HG03045 (cell line): ENCODE data around the gene COX7A1.
"Not testable (repeated sequence)": the region's sequence is repeated elsewhere in the genome, so short reads cannot be mapped to it uniquely, and the experiment has no call there.

Source experiments
- ATAC-seq: cut with Tn5 transposase; IDR thresholded peaks from one replicate; pipeline ENCODE4 v1.9.1; 2021; ENCODE audit warnings: mild to moderate bottlenecking, moderate library complexity; ENCODE audit not compliant: unreplicated experiment

The COX7A1 gene

DNA sequence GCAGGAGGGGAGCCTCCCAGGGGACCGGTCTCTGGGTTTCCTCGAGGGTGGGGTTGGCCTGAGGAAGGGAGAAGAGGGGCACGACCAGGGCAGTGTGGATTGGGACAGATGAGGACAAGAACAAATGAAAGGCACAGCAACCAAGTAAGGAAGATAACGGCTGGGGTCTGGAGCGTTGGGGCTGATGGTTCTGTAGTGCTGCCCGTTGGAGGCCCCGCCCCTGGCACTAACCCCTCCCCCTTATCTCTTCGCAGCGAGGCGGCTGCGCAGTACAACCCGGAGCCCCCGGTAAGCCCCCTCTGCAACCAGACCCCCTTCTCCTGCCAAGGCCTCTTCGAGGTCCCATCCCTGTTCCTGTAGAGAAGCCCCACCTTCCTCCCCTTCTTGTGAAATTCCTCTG is 10.2 kb downstream of the COX7A1 start:
- no peak for ATAC-seq

DNA sequence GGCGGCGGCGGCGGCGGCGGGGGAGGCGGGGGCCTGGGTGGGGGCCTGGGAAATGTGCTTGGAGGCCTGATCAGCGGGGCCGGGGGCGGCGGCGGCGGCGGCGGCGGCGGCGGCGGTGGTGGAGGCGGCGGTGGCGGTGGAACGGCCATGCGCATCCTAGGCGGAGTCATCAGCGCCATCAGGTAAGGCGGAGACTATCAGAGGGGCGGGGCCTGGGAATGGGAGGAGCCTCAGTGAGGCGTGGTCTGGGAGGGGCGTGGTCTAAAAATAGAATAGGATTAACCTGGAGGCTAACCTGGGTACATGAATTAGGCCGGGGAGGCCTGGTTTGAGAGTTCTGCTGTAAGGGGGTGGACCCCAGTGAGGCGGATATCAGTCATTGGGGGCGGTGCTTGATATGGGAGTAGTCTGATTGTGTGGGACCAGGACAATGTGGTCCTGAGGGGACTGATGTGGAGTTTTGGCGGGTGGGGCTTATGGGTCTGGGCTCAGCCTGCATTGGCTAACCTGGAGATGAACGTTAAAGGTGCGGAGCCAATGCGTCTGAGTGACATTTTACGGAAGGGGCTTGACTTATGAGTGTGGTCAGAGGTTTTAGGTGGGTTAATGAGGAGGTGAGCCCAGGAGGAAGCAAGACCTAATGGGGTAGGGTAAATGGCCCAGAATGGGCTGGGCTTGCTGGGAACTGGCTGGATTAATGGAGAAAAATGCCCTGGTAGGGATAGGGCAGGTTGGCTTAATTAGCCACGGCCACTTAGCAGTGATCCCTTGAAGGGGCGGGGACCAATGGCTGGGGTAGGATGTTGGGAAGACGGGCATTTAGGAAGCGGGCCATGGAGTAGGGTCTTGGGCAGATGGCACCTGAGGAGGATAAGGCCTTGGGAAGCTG is 11.0 kb downstream of the COX7A1 start:
- ATAC-seq = peak; percentile 46

DNA sequence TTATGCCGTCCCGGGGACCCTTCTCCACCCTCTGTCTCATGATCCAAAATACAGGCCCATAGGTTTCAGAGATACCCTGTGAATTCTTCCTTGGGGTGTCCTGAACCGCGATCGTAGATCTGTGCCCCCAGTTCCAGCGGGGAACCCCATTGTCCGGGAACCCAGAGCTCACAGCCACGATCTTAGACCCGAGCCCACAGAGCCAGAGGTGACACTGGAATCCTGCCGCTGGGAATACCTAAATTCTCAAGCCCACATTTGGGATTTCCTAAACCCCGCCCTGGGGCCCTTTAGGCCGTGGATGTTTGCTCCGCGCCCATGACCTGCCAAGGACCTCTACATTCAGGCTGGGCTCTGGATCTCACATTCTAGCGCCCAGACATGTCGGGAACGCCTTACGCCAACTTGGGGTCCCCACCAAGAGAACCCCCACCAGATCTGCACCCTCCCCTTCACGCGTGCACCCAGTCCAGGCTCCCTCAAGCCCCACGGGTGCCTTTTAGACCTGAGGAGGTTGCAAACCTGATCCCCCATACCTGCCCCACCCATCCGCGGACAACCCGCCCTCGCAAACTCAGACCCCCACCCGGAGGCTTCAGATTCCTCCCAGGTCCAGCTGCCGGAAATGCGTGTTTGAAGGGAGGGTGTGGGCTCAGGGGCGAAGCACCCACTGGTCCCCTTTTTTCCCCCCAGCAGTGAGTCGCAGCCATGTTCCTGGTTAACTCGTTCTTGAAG is 11.8 kb downstream of the COX7A1 start:
- ATAC-seq = peak; percentile 2

DNA sequence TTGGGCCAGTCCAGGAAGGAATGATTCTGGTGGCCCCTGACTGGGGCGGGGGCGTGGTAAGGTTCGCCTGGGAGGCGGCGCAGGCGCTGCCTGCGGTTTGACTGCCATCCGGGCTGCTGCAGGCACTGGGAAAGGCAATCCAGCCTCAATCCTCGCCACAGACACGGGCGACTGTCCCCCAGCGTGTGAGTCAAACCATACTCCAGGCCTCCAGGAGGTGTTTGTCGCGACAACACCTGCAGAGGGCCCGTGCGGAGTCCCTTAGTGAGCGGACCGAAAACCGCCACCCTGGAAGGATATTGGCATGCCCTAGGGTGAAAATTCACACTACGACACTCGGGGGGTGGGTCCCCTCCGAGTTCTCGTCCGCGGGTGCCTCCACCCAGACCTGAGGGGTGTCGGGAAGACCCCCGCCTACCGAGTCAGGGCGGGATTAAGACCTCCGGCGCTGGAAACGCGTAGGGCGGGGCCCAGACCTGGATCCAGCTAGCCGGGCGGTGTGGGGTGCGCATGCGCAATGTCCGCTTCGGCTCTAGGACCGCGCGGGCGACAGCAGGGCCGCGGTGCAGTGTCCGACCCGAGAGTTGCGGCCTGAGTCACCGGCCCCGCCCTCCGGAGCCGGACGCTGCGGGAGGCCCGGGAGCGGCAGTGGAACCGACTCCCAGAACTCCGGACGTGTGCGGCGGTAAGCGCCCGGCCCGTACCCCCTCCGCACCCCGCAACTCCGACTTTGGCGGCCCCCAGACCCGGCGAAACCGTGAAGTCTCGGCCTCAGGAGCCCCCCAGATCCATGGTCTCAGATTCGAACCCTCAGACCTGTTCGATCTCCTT is 12.6 kb downstream of the COX7A1 start, which contains the start of gene CAPNS1:
Gene CAPNS1 (plus strand): TSS at position 594 of the 831 bp plus-strand sequence. CDS start 946 bp downstream, outside the sequence.
- peak; percentile 86 for ATAC-seq

DNA sequence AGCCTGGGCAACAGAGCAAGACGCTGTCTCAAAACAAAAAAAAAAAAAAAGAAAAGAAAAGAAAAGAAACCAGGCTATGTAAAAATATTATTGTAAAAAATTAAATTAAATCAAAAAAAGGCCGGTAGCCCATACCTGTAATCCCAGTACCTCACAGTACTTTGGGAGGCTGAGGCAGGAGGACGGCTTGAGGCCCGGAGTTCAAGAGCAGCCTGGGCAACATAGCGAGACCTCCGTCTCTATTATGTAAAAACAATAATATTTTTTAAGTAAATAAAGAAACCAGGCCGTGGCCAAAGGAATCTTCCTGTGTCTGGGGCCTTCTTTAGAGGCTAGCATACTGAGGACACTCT is 13.2 kb downstream of the COX7A1 start:
- ATAC-seq = no peak

DNA sequence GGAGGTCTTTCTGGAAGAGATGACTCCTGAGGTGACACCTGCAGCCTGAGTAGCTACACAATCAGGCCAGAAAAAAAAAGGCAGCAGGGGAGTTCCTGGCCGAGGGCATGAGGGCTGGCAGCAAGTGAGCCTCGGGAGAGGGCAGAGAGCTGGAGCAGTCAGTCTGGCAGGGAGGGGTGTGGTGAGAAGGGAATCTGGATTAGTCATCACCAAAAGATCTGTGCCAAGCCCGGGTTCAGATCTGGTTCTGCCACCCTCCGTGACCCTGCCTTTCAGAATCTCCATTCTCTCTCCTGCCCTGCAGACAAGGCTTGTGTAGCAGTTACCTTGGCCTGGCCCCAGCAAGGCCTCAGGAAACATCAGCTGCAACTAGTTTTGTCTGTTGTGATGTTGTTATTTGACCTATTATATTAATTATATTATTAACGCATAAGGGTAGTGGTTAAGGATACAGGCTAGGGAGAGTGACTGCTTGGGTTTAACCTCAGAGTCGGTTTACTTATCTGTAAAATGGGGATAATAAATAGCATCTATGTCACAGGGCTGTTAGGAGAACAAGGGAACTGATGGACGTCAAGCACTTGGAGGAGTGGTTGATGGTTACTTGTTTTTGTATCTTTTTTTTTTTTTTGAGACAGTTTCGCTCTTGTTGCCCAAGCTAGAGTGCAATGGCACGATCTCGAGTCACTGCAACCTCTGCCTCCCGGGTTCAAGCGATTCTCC is 15.1 kb downstream of the COX7A1 start:
- no peak for ATAC-seq

DNA sequence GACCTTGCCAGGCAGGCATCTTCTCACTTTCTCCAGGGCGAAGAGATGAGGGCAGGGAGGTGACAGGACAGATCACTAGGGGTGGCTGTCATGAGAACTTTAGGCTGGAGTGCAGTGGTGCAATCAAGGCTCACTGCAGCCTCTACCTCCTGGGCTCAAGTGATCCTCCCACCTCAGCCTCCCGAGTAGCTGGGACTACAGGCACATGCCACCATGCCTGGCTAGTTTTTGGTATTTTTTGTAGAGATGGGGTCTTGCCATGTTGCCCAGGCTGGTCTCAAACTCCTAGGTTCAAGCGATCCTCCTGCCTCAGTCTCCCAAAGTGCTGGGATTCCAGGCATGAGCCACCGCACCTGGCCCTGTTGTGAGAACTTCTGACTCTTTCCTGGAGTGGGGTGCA is 17.4 kb downstream of the COX7A1 start:
- ATAC-seq = not testable (repeated sequence)

DNA sequence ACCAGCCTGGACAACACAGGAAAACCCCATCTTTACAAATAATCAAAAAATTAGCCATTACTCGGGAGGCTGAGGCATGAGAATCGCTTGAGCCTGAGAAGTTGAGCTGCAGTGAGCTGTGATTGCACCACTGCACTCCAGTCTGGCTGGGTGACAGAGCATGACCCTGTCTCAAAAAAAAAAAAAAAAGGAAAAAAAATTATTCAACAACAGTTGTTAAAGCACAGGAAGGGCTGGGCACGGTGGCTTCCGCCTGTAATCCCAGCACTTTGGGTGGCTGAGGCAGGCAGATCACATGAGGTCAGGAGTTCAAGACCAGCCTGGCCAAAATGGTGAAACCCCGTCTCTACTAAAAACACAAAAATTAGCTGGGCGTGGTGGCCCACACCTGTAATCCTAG is 21.0 kb downstream of the COX7A1 start:
- not testable (repeated sequence) for ATAC-seq

DNA sequence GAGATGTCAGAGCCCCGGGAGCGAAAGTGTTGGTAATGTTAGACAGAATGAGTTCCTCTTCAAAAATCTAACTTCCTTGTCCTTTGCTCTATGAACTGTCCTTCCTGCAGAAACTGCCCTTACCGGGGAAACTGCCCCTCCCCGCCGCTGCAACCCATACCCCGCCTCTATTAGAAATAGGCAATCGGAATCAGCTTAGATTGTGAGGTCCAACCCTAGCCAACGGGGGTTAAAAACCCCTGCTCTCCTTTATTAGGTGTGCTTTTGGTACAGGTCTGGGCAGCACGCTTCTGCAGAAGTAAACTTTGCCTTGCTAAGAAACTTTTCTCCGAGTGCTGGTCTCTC is 23.9 kb downstream of the COX7A1 start:
- no peak for ATAC-seq

DNA sequence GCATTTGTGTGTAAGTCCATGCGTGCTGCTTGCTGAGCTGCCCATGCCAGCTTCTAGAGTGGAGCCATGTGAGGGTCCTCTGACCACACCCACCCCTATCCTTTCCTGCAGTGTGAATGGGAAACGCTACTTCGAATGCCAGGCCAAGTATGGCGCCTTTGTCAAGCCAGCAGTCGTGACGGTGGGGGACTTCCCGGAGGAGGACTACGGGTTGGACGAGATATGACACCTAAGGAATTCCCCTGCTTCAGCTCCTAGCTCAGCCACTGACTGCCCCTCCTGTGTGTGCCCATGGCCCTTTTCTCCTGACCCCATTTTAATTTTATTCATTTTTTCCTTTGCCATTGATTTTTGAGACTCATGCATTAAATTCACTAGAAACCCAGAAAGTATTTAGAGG is 26.7 kb downstream of the COX7A1 start:
- ATAC-seq = no peak

DNA sequence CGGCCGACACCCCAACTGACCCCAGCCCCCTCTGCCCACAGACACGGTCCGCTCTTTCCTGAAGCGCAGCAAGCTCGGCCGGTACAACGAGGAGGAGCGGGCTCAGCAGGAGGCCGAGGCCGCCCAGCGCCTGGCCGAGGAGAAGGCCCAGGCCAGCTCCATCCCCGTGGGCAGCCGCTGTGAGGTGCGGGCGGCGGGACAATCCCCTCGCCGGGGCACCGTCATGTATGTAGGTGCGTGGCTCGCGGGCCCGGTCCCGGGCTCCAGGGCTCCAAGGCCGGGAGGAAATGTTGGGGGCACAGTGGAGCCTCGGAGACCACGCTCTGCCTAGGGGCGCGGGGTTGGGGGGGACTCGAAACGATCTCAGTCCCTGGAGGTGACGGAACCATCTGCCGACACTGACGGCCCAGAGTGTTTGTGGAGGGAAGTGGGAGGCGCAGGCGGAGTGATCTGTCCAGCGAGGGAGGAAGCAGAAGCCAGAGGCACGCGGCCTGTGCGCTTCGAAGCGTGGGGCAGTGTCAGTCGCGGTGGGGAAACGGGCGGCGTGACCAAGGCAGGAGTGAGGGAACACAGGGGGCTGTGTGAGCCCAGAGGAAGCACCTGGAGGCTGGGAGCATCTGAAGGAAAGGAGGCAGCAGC is 30.6 kb downstream of the COX7A1 start:
- ATAC-seq = no peak

DNA sequence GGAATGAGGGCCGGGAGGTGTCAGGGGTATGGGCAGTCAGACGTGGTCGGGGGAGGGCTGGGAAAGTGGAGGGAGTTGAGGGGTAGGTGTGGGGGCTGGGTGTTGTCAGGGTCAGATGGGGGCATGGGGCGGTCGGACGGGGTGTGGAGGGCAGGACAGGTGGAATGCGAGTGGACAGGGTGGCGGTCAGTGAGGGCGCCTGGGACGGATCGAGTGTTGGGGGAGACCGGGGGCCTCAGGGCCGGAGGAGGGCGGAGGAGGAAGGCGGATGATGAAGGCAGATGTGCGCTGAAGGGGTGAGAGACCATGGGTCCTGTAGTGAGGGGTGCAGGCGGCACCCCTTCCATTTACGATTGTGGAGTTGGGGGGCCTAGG is 31.3 kb downstream of the COX7A1 start:
- no peak for ATAC-seq

DNA sequence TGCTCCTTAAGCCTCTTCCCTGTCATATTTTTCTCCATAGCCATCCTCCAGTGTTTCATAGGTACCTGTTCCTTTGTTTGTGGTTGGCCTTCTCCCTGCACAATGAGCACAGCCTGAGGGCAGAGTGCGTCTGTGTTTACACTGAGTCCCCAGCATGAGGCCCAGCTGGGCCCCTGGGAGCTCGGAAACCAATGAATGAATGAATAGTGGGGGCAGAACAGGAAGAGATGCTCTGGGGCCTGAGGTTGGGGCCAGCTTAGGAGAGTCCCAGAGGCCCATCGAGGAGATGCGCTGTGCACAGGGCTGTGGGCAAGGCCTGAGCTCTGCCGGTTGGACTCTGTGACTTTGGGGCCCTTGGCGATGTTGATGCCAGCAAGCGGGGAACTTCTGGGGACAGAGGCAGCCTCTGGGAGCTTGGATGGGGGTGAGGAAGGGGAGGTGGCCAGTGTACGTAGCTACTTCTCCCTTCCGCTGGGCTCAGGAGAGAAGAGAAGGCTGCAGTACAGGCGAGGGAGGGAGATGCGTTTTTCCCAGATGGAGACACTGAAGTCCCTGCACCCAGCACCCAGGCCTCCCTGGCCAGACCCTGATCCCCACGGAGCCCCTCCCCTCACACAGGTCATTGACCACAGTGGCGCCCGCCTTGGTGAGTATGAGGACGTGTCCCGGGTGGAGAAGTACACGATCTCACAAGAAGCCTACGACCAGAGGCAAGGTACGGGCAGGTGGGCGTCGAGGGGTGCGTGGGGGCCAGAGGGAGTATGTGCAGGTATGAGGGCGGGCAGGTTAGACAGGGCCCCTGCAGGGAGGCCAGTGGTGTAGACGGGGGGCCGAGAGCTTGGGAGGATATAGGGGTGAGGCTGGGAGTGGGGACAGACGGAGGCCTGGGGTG is 31.9 kb downstream of the COX7A1 start:
- ATAC-seq = no peak

DNA sequence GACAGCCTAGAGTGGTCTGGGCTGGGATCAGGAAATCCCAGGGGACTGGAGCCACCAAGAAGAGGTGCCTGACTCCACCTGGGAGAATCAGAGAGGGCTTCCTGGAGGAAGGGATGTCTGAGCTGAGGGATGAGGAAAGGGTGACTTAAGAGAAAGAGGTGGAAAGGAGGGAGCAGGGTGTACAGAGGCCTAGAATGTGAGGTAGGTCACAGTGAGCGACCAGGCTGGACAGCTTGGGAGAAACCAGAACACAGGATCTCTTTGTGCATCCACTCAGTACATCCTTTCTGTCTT is 36.0 kb downstream of the COX7A1 start:
- no peak for ATAC-seq

DNA sequence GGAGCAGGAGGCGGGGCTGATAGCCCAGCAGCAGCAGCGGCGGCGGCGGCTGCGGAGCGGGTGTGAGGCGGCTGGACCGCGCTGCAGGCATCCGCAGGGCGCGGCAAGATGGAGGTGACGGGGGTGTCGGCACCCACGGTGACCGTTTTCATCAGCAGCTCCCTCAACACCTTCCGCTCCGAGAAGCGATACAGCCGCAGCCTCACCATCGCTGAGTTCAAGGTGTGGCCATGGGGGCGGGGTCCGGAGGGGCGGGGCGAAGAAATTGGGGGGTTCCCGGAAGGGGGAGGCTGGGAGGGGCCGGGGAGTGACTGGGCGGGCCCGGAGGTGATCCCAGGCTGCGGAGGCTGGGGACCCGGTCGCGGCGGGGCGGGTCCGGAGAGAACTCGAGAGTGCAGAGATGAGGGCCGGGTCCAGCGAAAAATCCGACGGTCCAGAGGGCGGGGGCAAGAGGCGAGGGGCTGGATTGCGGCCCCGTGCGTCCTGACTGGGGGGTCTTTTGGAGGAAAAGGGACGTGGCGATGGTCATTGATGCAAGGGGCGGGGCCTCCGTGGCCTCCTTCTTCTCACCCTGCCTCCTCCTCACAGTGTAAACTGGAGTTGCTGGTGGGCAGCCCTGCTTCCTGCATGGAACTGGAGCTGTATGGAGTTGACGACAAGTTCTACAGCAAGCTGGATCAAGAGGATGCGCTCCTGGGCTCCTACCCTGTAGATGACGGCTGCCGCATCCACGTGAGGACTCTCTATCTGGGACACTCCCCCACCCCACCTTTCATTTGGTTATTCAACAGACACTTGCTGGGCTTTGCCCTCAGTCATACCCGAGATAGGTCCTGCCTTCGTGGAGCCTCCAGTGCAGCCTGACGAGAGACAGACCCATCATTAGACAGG is 36.5 kb downstream of the COX7A1 start, which contains the start of gene TBCB:
Gene TBCB (plus strand): TSS at position 16 of the 891 bp plus-strand sequence. CDS start 93 bp downstream, at position 109.
- peak; percentile 22 for ATAC-seq

DNA sequence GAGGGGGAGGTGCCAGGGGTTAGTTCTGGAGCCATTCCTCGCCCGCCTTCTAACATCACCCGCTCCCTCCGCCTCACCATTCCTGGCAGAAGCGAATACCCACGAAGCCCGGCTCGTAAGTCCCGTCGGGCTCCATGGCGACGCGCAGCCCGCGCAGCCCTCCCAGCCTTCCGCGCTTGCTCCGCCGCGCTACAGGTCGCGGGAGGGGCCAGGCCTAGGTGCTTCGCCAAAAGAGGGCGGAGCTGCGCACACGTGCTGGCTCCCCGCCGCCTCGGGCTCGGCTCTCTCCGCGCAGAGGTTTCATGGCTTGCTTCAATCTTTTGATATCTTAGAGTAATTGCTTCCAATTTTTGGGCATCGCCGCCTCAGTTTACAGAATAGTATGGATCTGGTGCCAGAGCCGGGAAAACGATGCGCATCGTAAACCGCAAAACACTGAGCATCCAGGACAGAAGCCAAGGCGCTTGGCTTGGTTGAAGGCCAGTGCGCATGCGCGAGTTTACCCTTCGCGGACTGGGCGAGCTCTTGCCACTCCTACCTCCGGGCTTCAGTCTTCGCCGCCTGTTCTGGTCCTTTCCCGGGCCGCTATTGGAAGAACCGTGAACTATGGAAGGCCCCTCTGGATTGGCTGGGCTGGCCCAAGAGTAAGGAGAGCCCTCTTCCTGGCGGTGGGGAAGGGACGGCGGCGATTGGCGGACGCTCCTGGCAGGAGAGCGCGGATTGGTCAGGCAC is 37.4 kb downstream of the COX7A1 start, which contains the start of gene POLR2I:
Gene POLR2I (minus strand): TSS at position 155 of the 732 bp plus-strand sequence. CDS start 19 bp downstream, at position 136.
- ATAC-seq = peak; percentile 88

DNA sequence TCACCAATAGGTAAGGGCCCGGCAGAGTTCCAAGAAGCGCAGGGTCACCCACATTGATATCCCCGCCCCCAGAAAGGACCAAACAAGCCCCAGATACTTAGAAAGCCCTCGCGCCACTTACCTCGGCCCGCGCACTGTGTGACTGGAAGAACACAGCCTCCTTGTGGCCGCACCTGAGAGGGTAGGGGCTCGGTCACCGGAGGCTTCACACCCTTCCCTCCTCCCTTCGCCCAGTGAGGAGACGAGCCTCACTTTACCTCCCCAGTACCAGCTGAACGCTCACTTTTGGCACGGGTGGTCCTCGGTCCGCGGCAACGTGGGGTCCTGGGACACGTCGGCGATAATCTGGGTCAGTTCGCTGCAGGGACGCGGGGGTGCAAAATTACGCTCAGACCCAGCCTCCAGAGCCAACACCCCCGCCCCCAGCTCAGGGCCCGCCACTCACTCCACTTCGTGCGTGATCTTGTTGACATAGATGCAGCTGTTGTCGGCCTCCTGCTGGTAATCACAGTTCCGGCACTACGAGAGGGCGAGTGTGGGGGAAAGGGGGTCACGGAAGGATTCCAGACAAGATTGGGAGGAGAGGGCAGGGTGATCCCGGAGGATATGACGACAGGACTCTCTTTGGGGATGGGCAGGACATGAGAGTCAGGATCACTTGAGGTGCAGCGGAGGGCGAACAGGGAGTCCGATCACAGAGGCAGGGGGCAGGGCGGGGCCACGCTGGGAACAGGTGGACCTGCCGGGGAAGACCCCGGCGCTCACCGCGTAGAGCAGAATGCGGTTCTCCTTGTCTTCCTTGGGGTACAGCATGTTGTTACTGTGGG is 38.1 kb downstream of the COX7A1 start:
- ATAC-seq = peak; percentile 0
